ENCODE results near the gene COMMD1.

The COMMD1 gene

GRCh38 chr2:62142054-62142453 is 236.6 kb downstream of the COMMD1 start:
- no peak for TF ChIP-seq ELK4 (IDR thresholded peaks at IDR 0.05; ENCODE audit: borderline replicate concordance, low read depth, low read length)
- no peak for TF ChIP-seq ZNF423 (tag by site-specific recombination; IDR thresholded peaks at IDR 0.05)
- no peak for TF ChIP-seq HOXD13 (CRISPR knock-in tag; IDR thresholded peaks at IDR 0.05; ENCODE audit: borderline replicate concordance)
- H3K4me3 ChIP-seq (ENCODE audit: low read depth, low read length): no peak overlapping the region
- no peaks in the 10 kb centered on the region for H3K36me3 ChIP-seq (ENCODE audit: control insufficient read depth in 2 of 2, insufficient read depth in 1 of 2, low read length in 2 of 2)
- H3K27ac ChIP-seq (ENCODE audit: extremely low read depth, low read depth, low read length): no peak overlapping the region
- POLR2A ChIA-PET: no interaction called here
- H3K9me3 ChIP-seq (ENCODE audit: control insufficient read depth, insufficient read depth, low read depth, low read length): no peaks in the 10 kb centered on the region
- CTCF ChIA-PET: no interaction called here
- H3K4me1 ChIP-seq (ENCODE audit: control insufficient read depth, insufficient read depth, low read length): no peaks in the 10 kb centered on the region

GRCh38 chr2:62143696-62144095 is 238.2 kb downstream of the COMMD1 start:
- Histone ChIP-seq H3K36me3 (ENCODE audit: control insufficient read depth in 2 of 2, insufficient read depth in 1 of 2, low read length in 2 of 2) (no peaks in the 10 kb centered on the region), H3K4me3 (ENCODE audit: low read depth, low read length) (no peak overlapping the region), H3K4me1 (ENCODE audit: control insufficient read depth, insufficient read depth, low read length) (no peaks in the 10 kb centered on the region), H3K27ac (ENCODE audit: extremely low read depth, low read depth, low read length) (no peak overlapping the region), H3K9me3 (ENCODE audit: control insufficient read depth, insufficient read depth, low read depth, low read length) (no peaks in the 10 kb centered on the region)
- CTCF ChIA-PET: interaction anchor here (0.7 kb wide), 1 partner anchor 11 kb away, joined by 3 read pairs; no protein-coding TSS in a partner anchor
- POLR2A ChIA-PET: no interaction called here
- TF ChIP-seq HIC1 (tag by site-specific recombination; IDR thresholded peaks at IDR 0.05) (no peak), BCL11B (tag by site-specific recombination; IDR thresholded peaks at IDR 0.05; ENCODE audit: low read depth) (no peak), ZNF585B (tag by site-specific recombination; IDR thresholded peaks at IDR 0.05) (no peak), ZNF146 (tag by site-specific recombination; IDR thresholded peaks at IDR 0.05) (no peak), ZNF670 (tag by site-specific recombination; IDR thresholded peaks at IDR 0.05; ENCODE audit: low read depth) (no peak), ZNF626 (tag by site-specific recombination; IDR thresholded peaks at IDR 0.05) (no peak), ZNF140 (tag by site-specific recombination; IDR thresholded peaks at IDR 0.05) (no peak), ZBTB6 (tag by site-specific recombination; IDR thresholded peaks at IDR 0.05) (no peak), ZSCAN18 (tag by site-specific recombination; IDR thresholded peaks at IDR 0.05) (no peak), SP3 (tag by site-specific recombination; IDR thresholded peaks at IDR 0.05) (no peak), ZNF416 (tag by site-specific recombination; IDR thresholded peaks at IDR 0.05) (no peak), ZNF37A (tag by site-specific recombination; IDR thresholded peaks at IDR 0.05) (no peak), RBAK (tag by site-specific recombination; IDR thresholded peaks at IDR 0.05) (no peak), PBX3 (CRISPR knock-in tag; IDR thresholded peaks at IDR 0.05) (no peak), ZIC2 (tag by site-specific recombination; IDR thresholded peaks at IDR 0.05) (no peak), ZNF830 (tag by site-specific recombination; IDR thresholded peaks at IDR 0.05; ENCODE audit: low read depth) (no peak), ZNF596 (tag by site-specific recombination; IDR thresholded peaks at IDR 0.05) (no peak)
